ENCODE data around the gene HCAR2. TPM values are rescaled to one million over a fixed set of nuclear protein-coding genes. Genes with fewer than 3 reads are reported as not detected.

HCAR2 gene
- total and polyA plus RNA-seq, 2 of the 13 experiments (the other 11 are each of a cell fraction or from before 2014, with no cell fraction given), result 0.09 to 5.6 TPM

DNA sequence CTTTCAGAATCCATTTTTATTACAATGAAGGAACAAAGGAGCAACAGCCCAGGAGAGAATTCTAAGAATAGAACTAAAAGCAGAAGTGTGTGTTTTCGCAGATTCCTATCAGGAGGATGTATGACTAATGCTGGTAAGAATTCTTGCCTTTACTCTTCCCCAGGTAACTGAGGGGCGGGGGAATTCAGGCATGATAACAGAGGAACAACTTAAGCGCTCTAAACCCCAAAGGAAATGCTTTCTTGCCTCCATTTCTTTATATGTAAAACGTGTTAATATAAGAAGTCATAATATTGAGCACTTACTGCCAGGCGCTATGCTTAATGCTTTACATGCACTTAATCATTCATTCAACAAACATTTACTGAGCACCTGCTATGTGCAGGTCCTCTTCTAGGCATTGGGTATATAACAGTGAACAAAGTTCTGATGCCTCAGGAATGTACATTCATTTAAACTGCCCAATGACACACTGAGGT is 23.0 kb upstream of the HCAR2 start (continued):
- TF ChIP-seq UBTF (CRISPR knock-in tag; IDR thresholded peaks at IDR 0.05) (no peak), TRAFD1 (CRISPR knock-in tag; IDR thresholded peaks at IDR 0.05; ENCODE audit: borderline replicate concordance) (no peak), MED1 (CRISPR knock-in tag; IDR thresholded peaks at IDR 0.05) (peak; percentile 47), KDM5A (IDR thresholded peaks at IDR 0.05; ENCODE audit: borderline replicate concordance, low read length) (no peak), GZF1 (CRISPR knock-in tag; IDR thresholded peaks at IDR 0.05) (no peak), SOX13 (IDR thresholded peaks at IDR 0.05) (no peak), SOX13 (CRISPR knock-in tag; conservative IDR thresholded peaks at IDR 0.05 in 1 of 2, IDR thresholded peaks at IDR 0.05 in 1 of 2) (peak in 1 of 2 experiments; percentile 86; a peak in 2 of 4 replicates), PPARG (CRISPR knock-in tag; conservative IDR thresholded peaks at IDR 0.05) (peak; percentile 48; the same call in 1 of the 2 replicates), HOXA5 (CRISPR knock-in tag; IDR thresholded peaks at IDR 0.05) (no peak), ZBTB7A (CRISPR knock-in tag; IDR thresholded peaks at IDR 0.05) (no peak), KDM3A (CRISPR knock-in tag; IDR thresholded peaks at IDR 0.05; ENCODE audit: low read depth) (no peak), ZBTB1 (CRISPR knock-in tag; IDR thresholded peaks at IDR 0.05; ENCODE audit: borderline replicate concordance) (no peak), SAFB2 (CRISPR knock-in tag; IDR thresholded peaks at IDR 0.05; ENCODE audit: borderline replicate concordance, low read depth) (no peak), ZNF782 (CRISPR knock-in tag; IDR thresholded peaks at IDR 0.05; ENCODE audit: borderline replicate concordance) (no peak), RBM39 (IDR thresholded peaks at IDR 0.05; ENCODE audit: low read depth, low read length, poor library complexity, severe bottlenecking) (no peak), MATR3 (CRISPR knock-in tag; IDR thresholded peaks at IDR 0.05) (no peak), ARID4A (CRISPR knock-in tag; IDR thresholded peaks at IDR 0.05; ENCODE audit: borderline replicate concordance) (no peak), ZNF768 (CRISPR knock-in tag; IDR thresholded peaks at IDR 0.05) (no peak), IKZF1 (IDR thresholded peaks at IDR 0.05) (no peak)
- TF ChIP-seq, protein P1, sequence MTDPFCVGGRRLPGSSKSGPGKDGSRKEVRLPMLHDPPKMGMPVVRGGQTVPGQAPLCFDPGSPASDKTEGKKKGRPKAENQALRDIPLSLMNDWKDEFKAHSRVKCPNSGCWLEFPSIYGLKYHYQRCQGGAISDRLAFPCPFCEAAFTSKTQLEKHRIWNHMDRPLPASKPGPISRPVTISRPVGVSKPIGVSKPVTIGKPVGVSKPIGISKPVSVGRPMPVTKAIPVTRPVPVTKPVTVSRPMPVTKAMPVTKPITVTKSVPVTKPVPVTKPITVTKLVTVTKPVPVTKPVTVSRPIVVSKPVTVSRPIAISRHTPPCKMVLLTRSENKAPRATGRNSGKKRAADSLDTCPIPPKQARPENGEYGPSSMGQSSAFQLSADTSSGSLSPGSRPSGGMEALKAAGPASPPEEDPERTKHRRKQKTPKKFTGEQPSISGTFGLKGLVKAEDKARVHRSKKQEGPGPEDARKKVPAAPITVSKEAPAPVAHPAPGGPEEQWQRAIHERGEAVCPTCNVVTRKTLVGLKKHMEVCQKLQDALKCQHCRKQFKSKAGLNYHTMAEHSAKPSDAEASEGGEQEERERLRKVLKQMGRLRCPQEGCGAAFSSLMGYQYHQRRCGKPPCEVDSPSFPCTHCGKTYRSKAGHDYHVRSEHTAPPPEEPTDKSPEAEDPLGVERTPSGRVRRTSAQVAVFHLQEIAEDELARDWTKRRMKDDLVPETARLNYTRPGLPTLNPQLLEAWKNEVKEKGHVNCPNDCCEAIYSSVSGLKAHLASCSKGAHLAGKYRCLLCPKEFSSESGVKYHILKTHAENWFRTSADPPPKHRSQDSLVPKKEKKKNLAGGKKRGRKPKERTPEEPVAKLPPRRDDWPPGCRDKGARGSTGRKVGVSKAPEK (CRISPR knock-in tag; IDR thresholded peaks at IDR 0.05; ENCODE audit: borderline replicate concordance), result no peak
